Measurements from ENCODE around the gene NOL3.

- TF ChIP-seq, protein P1, sequence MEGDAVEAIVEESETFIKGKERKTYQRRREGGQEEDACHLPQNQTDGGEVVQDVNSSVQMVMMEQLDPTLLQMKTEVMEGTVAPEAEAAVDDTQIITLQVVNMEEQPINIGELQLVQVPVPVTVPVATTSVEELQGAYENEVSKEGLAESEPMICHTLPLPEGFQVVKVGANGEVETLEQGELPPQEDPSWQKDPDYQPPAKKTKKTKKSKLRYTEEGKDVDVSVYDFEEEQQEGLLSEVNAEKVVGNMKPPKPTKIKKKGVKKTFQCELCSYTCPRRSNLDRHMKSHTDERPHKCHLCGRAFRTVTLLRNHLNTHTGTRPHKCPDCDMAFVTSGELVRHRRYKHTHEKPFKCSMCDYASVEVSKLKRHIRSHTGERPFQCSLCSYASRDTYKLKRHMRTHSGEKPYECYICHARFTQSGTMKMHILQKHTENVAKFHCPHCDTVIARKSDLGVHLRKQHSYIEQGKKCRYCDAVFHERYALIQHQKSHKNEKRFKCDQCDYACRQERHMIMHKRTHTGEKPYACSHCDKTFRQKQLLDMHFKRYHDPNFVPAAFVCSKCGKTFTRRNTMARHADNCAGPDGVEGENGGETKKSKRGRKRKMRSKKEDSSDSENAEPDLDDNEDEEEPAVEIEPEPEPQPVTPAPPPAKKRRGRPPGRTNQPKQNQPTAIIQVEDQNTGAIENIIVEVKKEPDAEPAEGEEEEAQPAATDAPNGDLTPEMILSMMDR (IDR thresholded peaks at IDR 0.05) = no peak
- TF ChIP-seq POLR2A (IDR thresholded peaks at IDR 0.05) = no peak
These were observed 4.4 kb downstream of the NOL3 start for GRCh38 chr16:67174706-67175231.
